HUES64 (cell line): ENCODE data around the gene PIK3CD.
"Not testable (repeated sequence)": the region's sequence is repeated elsewhere in the genome, so short reads cannot be mapped to it uniquely, and the experiment has no call there.

Experiments used
- H3K27ac ChIP-seq: 2 replicates; pipeline ENCODE4 v1.7.0; 2013; ENCODE audit warnings: low read depth, low read length, inconsistent platforms
- H3K27me3 ChIP-seq: 2 replicates; pipeline ENCODE4 v1.6.1; 2013; ENCODE audit warnings: mild to moderate bottlenecking, low read length; ENCODE audit not compliant: insufficient read depth
- H3K36me3 ChIP-seq: 2 replicates; pipeline ENCODE4 v1.6.1; 2013; ENCODE audit warnings: mild to moderate bottlenecking, low read length; ENCODE audit not compliant: insufficient read depth
- H3K4me1 ChIP-seq: 2 replicates; pipeline ENCODE4 v1.6.1; 2013; ENCODE audit warnings: mild to moderate bottlenecking, low read length, moderate library complexity; ENCODE audit not compliant: insufficient read depth
- H3K4me3 ChIP-seq: 2 replicates; pipeline ENCODE4 v1.5.1; 2013; ENCODE audit warnings: mild to moderate bottlenecking, low read length, moderate library complexity
- H3K9ac ChIP-seq: 2 replicates; pipeline ENCODE4 v1.6.1; 2013; ENCODE audit warnings: mild to moderate bottlenecking, low read depth, low read length
- H3K9me3 ChIP-seq: 2 replicates; pipeline ENCODE4 v1.6.1; 2013; ENCODE audit warnings: low read depth, low read length; ENCODE audit not compliant: insufficient read depth
- WGBS: fragments of 150-250, 120-280 bp; methylation state at CpG from one replicate; pipeline ENCODE4 v1.1.7; 2013; ENCODE audit warnings: missing lambda C conversion rate; 5-methylcytosine and 5-hydroxymethylcytosine counted together

The PIK3CD gene

GRCh38 chr1:9625030-9625429 lies 26.5 kb upstream of the PIK3CD start:
- WGBS = 95% methylated on average over 3 of the region's 3 CpGs
- H3K9ac ChIP-seq, H3K4me3 ChIP-seq, H3K27ac ChIP-seq, H3K27me3 ChIP-seq, H3K36me3 ChIP-seq, H3K9me3 ChIP-seq, H3K4me1 ChIP-seq: not testable (repeated sequence)

GRCh38 chr1:9626201-9626608 lies 25.3 kb upstream of the PIK3CD start:
- Histone ChIP-seq H3K36me3 (no peaks in the 10 kb centered on the region), H3K27ac (no peak overlapping the region), H3K9ac (no peak overlapping the region), H3K4me1 (no peaks in the 10 kb centered on the region; the same call in 1 of the 2 replicates), H3K27me3 (peaks cover 8% of the 10 kb centered on the region), H3K9me3 (no peaks in the 10 kb centered on the region), H3K4me3 (no peak overlapping the region)
- whole genome bisulfite sequencing = 89% methylated on average over 9 of the region's 9 CpGs

GRCh38 chr1:9628541-9629444 lies 22.7 kb upstream of the PIK3CD start:
- Histone ChIP-seq H3K9ac (no peak overlapping the region), H3K9me3 (no peaks in the 10 kb centered on the region), H3K4me3 (no peak overlapping the region), H3K27ac (no peak overlapping the region), H3K36me3 (no peaks in the 10 kb centered on the region), H3K4me1 (no peaks in the 10 kb centered on the region; the same call in 1 of the 2 replicates), H3K27me3 (peaks cover 8% of the 10 kb centered on the region)
- 78% methylated on average over 23 of the region's 23 CpGs for WGBS

GRCh38 chr1:9629445-9630201 lies 21.9 kb upstream of the PIK3CD start:
- Histone ChIP-seq H3K4me1 (no peaks in the 10 kb centered on the region; the same call in 1 of the 2 replicates), H3K27ac (no peak overlapping the region), H3K9ac (no peak overlapping the region), H3K9me3 (no peaks in the 10 kb centered on the region), H3K36me3 (no peaks in the 10 kb centered on the region), H3K4me3 (no peak overlapping the region), H3K27me3 (peaks cover 8% of the 10 kb centered on the region)
- 67% methylated on average over 25 of the region's 29 CpGs for WGBS

- H3K9me3 ChIP-seq = no peaks in the 10 kb centered on the region
- H3K4me3 ChIP-seq = no peak overlapping the region
- no peak overlapping the region for H3K27ac ChIP-seq
- peaks cover 8% of the 10 kb centered on the region for H3K27me3 ChIP-seq
- H3K4me1 ChIP-seq = no peaks in the 10 kb centered on the region; the same call in 1 of the 2 replicates
- 86% methylated on average over 8 of the region's 8 CpGs for WGBS
- no peak overlapping the region for H3K9ac ChIP-seq
- no peaks in the 10 kb centered on the region for H3K36me3 ChIP-seq
These were observed 21.0 kb upstream of the PIK3CD start for GRCh38 chr1:9630331-9631111.

GRCh38 chr1:9631613-9632012 lies 19.9 kb upstream of the PIK3CD start:
- WGBS = 89% methylated on average over 3 of the region's 3 CpGs
- Histone ChIP-seq H3K9me3 (no peaks in the 10 kb centered on the region), H3K36me3 (no peaks in the 10 kb centered on the region), H3K27ac (no peak overlapping the region), H3K27me3 (peaks cover 8% of the 10 kb centered on the region), H3K4me3 (no peak overlapping the region), H3K9ac (no peak overlapping the region), H3K4me1 (no peaks in the 10 kb centered on the region; the same call in 1 of the 2 replicates)

- no peak overlapping the region for H3K4me3 ChIP-seq
- H3K9ac ChIP-seq = no peak overlapping the region
- no peaks in the 10 kb centered on the region; the same call in 1 of the 2 replicates for H3K27me3 ChIP-seq
- 94% methylated on average over 6 of the region's 6 CpGs for WGBS
- H3K36me3 ChIP-seq = no peaks in the 10 kb centered on the region
- no peak overlapping the region for H3K27ac ChIP-seq
- no peaks in the 10 kb centered on the region; the same call in 1 of the 2 replicates for H3K4me1 ChIP-seq
- H3K9me3 ChIP-seq = no peaks in the 10 kb centered on the region
These were observed 18.0 kb upstream of the PIK3CD start for GRCh38 chr1:9633493-9633892.

- Histone ChIP-seq H3K9ac (no peak overlapping the region), H3K27me3 (no peaks in the 10 kb centered on the region), H3K36me3 (no peaks in the 10 kb centered on the region), H3K9me3 (no peaks in the 10 kb centered on the region), H3K4me3 (no peak overlapping the region), H3K27ac (no peak overlapping the region), H3K4me1 (no peaks in the 10 kb centered on the region)
- 89% methylated on average over 2 of the region's 2 CpGs for WGBS
These were observed 16.9 kb upstream of the PIK3CD start for GRCh38 chr1:9634582-9634981.

GRCh38 chr1:9639227-9639626 lies 12.3 kb upstream of the PIK3CD start:
- Histone ChIP-seq H3K4me3 (no peak overlapping the region), H3K36me3 (no peaks in the 10 kb centered on the region), H3K27ac (no peak overlapping the region), H3K9me3 (no peaks in the 10 kb centered on the region), H3K4me1 (no peaks in the 10 kb centered on the region), H3K27me3 (no peaks in the 10 kb centered on the region), H3K9ac (no peak overlapping the region)
- WGBS = 84% methylated on average over 6 of the region's 6 CpGs

- Histone ChIP-seq H3K4me3 (no peak overlapping the region), H3K36me3 (no peaks in the 10 kb centered on the region), H3K27ac (no peak overlapping the region), H3K9me3 (no peaks in the 10 kb centered on the region), H3K4me1 (no peaks in the 10 kb centered on the region), H3K27me3 (no peaks in the 10 kb centered on the region), H3K9ac (no peak overlapping the region)
- 90% methylated on average over 8 of the region's 8 CpGs for WGBS
These were observed 7.9 kb upstream of the PIK3CD start for GRCh38 chr1:9643351-9644256.
